NCI-H2107 (cell line): ENCODE data around the gene CCDC142.

ENCODE experiments used
- DNase-seq: peaks from one replicate; lab custom pipeline; 2025; lab: John Stamatoyannopoulos, UW

The CCDC142 gene, protein sequence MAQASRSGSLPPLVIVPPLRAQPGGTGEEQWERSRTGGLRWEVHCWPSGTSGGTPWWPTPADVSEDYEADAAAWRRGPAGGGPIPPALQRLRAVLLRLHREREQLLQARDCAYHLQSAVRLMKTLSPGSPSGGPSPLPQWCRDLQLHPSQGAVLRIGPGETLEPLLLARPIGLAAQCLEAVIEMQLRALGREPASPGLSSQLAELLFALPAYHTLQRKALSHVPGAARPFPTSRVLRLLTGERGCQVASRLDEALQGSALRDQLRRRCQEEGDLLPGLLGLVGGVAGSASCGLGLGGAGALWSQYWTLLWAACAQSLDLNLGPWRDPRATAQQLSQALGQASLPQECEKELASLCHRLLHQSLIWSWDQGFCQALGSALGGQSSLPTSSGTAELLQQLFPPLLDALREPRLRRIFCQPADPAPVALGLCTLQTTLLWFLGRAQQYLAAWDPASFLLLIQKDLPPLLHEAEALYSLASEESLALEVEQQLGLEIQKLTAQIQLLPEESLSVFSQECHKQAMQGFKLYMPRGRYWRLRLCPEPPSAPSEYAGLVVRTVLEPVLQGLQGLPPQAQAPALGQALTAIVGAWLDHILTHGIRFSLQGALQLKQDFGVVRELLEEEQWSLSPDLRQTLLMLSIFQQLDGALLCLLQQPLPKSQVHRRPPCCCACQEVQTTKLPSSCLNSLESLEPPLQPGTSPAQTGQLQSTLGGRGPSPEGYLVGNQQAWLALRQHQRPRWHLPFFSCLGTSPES

DNA sequence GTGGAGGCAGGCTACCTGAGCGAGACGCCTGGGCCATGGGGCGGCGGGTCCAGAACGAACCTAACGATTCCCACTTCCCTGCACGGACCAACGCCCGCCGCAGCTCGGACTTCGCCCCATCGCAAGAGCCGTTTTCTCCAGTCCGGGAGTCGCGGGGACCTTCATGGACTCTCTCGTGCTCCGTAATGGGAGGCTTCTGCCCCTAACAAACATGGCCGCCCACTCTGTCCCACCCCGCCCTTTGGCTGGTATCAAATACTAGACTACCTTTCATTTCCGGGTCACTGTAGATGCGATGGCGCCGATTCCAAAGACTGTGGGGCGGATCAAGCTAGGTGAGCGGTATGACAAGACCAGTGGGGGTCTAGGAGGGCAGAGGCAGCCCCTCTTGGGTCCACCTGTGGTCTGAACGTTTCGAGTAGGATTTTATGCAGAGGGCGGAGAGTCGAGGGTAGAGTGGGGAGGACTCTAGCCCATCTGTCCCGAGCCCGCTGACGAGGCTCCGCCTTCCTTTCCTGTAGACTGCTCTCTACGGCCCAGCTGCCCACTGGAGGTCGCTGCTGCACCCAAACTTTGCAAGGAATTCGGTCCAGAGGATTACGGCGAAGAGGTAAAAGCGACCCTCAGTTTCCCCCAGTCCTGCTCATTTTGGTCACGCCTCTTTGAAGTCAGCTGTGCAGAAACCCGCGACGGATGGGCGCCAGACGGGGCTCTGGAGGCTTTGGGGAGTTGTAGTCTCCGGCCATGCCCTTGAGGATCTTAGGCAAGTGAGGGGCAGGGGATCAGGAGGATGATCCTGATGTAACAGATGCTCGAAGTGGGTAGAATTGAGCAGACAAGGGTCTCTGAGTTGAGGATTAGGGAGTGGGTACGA is at the start of gene CCDC142, which contains the start of gene TTC31:
TSS of gene CCDC142 (minus strand) at position 198 of the 874 bp plus-strand sequence. CDS start at position 37, 161 bp downstream.
TSS of gene TTC31 (plus strand) at position 281 of the 874 bp plus-strand sequence. CDS start at position 296, 15 bp downstream.
- peak; percentile 87 for DNase-seq

GRCh38 chr2:74532222-74532621 is 49.4 kb upstream of the CCDC142 start:
- DNase-seq: no peak

- DNase-seq: no peak
Measured at GRCh38 chr2:74531666-74532065, 48.9 kb upstream of the CCDC142 start.

GRCh38 chr2:74530239-74531187 is 47.7 kb upstream of the CCDC142 start:
- DNase-seq: no peak

- peak; percentile 97 for DNase-seq
Measured at GRCh38 chr2:74529357-74530238, 46.8 kb upstream of the CCDC142 start, which contains the start of the genes AUP1 and HTRA2. Gene AUP1 (minus strand): TSS chr2:74529706. CDS start chr2:74529629, 77 bp downstream. Gene HTRA2 (plus strand): TSS chr2:74529933. CDS start chr2:74530007, 74 bp downstream.

DNA sequence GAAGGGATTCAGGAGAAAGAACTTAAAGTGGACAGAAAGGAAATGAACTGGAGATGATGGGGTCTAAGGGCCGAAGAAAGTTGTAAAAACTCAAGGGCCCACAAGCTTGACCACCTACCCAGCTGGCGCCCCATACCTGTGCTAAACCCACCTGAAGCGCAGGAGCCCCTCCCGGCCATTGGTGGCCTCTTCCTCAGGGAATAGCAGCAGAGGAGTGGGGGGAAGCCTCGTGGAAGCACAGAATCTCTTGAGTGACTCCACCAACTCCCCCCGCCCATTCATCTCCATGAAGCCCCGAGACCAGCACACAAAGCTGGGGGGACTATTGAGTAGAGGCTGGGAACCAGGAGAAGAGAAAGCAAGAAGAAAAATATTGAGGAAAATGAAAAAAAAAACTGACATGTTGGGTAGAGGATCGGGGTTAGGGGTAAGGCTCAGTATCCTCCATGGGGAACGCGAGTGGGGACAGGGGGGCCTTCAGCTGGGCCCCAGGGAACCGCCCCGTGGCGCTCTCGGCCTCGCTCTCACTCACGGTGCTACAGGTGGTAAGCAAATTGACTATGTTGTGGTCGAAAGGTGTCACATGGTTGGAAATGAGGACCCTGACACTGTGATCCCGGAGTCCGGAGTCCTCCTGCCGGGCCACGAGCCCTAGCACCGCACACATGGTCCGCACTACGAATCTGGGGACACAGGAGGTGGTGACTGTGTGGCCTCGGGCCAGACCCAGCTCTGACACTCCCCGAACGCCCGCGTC is 46.0 kb upstream of the CCDC142 start:
- DNase-seq: no peak

- no peak for DNase-seq
Measured at GRCh38 chr2:74527741-74528140, 44.9 kb upstream of the CCDC142 start.

DNA sequence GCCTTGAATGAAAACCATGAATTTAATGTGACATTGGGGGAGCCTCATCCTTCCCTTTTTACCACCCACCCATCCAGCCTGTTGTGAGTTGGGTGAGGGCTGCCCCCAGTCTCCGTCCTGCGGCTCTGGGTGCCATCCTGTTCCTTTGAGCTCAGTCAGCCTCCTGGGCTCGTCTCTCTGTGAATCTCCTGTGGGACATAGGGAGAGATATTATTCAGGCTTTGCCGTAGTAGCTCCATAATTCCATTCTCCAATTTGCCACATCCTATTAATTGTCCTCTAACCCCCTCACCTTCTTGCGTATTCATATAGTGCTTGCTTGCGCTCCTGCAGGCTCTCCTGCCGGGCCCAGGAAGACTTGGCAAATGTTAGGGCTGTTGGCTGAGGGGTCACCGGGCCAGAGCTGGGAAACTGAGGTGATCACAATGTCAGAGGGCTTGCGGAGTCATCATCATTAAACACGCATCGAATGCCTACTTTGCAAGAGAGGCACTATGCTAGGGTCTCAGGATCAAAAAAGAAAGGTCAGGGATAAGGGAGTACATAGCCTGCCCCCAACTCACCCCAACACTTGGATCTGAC is 43.9 kb upstream of the CCDC142 start:
- no peak for DNase-seq

DNA sequence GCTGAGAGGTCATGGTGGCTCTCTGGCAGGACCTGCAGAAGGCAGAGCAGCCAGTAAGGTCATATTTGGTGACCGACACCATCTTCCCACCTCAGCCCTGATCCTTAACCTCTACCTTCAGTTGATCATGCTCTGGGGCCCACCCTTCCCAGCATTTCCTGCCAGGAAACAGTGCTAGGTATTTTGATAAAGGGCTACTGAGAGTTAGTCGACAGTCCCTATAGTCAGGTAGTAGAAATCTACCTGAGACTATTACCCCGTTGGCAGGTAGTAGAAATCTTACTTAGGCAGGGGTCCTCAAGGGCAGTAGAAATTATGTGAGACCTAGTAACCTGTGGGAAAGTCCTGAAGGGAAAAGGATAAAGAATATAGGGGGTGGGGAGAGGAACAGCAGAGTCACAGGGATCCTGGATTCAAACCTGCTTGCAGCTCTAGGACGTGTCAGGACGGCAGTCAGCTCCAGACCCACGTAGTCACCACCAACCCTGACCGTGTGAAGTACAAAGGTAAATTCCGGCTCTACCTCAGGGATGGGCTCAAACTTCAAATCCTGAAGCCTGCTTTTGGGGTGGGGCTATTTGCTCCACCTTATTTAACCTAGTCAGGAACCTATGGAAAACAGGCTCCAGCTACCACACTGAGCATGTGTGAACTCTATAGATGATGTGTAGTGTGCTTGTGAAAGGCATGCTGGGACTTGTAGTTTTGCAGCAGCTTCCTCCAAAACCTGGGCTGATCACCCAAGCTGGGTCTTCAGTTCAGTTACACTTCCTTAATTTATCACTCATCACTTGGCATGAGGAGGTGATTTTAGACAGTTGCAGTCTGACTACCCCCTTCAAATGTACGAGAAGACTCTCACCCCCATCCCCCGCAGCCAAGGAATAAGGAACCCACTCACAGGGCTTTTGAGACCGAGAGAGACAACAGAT is 43.2 kb upstream of the CCDC142 start, which contains the start of gene DQX1:
TSS of gene DQX1 (minus strand) at position 515 of the 932 bp plus-strand sequence. CDS start at position 13, 502 bp downstream.
- no peak for DNase-seq

DNA sequence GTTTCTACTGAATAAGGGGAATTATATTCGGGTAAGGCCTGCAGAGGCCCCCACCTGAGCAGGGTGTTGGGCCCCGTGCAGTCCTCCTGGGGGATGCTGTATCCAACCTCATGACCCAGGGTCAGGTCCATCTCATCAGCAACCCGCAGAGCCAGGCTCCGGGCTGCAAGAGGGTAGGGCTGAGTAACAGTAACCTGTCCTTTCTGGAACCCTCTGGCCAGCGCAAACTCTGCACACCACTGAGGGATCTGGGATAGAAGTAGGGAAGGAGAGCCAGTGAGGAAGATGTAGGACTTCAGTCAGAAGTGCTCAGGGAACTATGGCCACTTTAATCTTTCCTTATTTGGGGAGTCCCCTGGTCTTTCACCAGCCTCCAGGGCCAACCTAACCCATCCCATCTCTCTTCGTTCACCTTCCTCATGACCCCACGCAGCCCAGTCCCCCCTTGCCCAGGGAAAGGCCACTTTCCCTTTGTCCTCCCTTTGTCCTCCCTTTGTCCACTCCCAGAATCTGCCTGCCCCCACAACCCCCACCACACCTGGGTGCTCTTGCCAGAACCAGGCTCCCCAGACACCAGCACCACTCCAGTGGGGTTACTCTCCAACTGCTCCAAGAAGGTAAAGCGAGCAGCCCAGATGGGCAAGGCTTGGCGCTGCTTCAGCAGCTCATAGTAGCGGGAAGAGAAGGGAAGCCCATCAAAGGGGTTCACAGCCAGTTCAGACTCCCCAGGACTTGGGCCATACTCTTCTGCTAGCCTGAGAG is 42.3 kb upstream of the CCDC142 start:
- DNase-seq: no peak

- no peak for DNase-seq
Measured at GRCh38 chr2:74524005-74524404, 41.2 kb upstream of the CCDC142 start.

DNA sequence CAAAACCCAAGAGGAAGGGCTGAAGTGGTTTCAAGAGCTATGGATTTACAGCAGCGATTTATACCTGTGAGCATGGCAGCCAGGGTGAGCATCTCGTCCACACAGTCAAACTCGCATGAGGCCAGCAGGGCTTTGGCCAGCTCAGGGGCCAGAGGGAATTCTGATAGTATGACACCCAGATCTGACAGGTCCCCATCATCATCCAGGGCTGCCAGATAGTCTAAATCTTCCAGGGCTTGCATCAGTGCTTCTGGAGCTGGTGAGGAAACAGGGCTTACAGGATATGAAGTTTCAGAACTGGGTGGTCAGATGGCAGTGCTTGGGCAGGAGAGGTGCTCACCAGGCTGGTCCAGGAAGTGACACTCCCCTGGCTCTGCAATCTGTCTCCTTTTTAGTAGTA is 39.7 kb upstream of the CCDC142 start:
- DNase-seq: no peak

GRCh38 chr2:74516650-74517049 is 33.9 kb upstream of the CCDC142 start:
- DNase-seq: no peak

- no peak for DNase-seq
Measured at GRCh38 chr2:74515981-74516633, 33.3 kb upstream of the CCDC142 start.

DNA sequence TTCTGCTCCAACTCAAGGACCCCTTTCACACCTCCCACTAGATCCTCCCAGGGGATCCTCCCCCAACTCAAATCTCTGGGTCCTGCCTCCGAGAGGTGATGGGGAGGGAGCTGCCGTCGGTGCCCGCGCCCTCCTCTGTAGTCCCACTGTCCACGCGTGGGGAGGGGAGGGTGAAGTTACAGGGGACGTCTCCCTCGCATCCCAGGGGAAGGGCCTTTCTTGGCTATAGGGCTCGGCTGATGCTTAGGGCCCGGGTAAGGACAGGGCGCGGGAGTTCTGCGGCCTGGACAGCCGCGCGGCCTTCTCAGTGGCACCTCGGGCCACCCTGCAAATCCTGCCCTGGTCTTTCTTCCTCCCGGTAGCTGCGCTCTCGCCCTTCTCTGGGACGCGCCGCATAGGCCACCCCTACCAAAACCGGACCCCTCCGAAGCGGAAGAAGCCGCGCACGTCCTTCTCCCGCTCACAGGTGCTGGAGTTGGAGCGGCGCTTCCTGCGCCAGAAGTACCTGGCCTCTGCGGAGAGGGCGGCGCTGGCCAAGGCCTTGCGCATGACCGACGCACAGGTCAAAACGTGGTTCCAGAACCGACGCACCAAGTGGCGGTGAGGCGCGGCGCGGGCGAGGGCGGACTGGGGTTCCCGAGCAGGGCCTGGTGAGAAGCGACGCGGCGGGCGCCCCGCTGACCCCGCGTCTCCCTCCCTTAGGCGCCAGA is 32.6 kb upstream of the CCDC142 start:
- DNase-seq: no peak
